Measurements from ENCODE around the gene GABRB2.
"Not testable (repeated sequence)": the region's sequence is repeated elsewhere in the genome, so short reads cannot be mapped to it uniquely, and the experiment has no call there.

The GABRB2 gene

GRCh38 chr5:161287436-161287835, 259.1 kb downstream of the GABRB2 start:
- no peak for DNase-seq

GRCh38 chr5:161286066-161286655, 260.4 kb downstream of the GABRB2 start:
- DNase-seq, result no peak

GRCh38 chr5:161284445-161284844, 262.1 kb downstream of the GABRB2 start:
- DNase-seq, result no peak

- DNase-seq, result no peak
These were observed 263.2 kb downstream of the GABRB2 start for GRCh38 chr5:161283296-161283695.

- no peak for DNase-seq
These were observed 267.5 kb downstream of the GABRB2 start for GRCh38 chr5:161278739-161279660.

GRCh38 chr5:161277011-161277410, 269.5 kb downstream of the GABRB2 start:
- no peak for DNase-seq

GRCh38 chr5:161274951-161275350, 271.6 kb downstream of the GABRB2 start:
- no peak for DNase-seq

GRCh38 chr5:161273410-161273809, 273.1 kb downstream of the GABRB2 start:
- DNase-seq, result no peak

GRCh38 chr5:161271816-161272215, 274.7 kb downstream of the GABRB2 start:
- no peak for DNase-seq

GRCh38 chr5:161269125-161269524, 277.4 kb downstream of the GABRB2 start:
- no peak for DNase-seq

GRCh38 chr5:161266954-161267353, 279.6 kb downstream of the GABRB2 start:
- DNase-seq, result no peak

GRCh38 chr5:161265006-161265405, 281.5 kb downstream of the GABRB2 start:
- DNase-seq, result no peak

GRCh38 chr5:161263191-161263590, 283.3 kb downstream of the GABRB2 start:
- DNase-seq, result no peak

GRCh38 chr5:161261668-161262323, 284.7 kb downstream of the GABRB2 start:
- no peak for DNase-seq

GRCh38 chr5:161258438-161258837, 288.1 kb downstream of the GABRB2 start:
- DNase-seq, result no peak

- DNase-seq, result no peak
These were observed 289.6 kb downstream of the GABRB2 start for GRCh38 chr5:161256957-161257356.

- DNase-seq, result not testable (repeated sequence)
These were observed 293.6 kb downstream of the GABRB2 start for GRCh38 chr5:161252955-161253354.

- DNase-seq, result no peak
These were observed 299.8 kb downstream of the GABRB2 start for GRCh38 chr5:161246749-161247148.

GRCh38 chr5:161245846-161246245, 300.7 kb downstream of the GABRB2 start:
- DNase-seq, result not testable (repeated sequence)
